ENCODE results near the gene MTFR1L. TPM values are rescaled to one million over a fixed set of nuclear protein-coding genes. Genes with fewer than 3 reads are reported as not detected.

MTFR1L gene
- total RNA-seq, 1 donor from 2014 or later: 55.0 TPM

DNA sequence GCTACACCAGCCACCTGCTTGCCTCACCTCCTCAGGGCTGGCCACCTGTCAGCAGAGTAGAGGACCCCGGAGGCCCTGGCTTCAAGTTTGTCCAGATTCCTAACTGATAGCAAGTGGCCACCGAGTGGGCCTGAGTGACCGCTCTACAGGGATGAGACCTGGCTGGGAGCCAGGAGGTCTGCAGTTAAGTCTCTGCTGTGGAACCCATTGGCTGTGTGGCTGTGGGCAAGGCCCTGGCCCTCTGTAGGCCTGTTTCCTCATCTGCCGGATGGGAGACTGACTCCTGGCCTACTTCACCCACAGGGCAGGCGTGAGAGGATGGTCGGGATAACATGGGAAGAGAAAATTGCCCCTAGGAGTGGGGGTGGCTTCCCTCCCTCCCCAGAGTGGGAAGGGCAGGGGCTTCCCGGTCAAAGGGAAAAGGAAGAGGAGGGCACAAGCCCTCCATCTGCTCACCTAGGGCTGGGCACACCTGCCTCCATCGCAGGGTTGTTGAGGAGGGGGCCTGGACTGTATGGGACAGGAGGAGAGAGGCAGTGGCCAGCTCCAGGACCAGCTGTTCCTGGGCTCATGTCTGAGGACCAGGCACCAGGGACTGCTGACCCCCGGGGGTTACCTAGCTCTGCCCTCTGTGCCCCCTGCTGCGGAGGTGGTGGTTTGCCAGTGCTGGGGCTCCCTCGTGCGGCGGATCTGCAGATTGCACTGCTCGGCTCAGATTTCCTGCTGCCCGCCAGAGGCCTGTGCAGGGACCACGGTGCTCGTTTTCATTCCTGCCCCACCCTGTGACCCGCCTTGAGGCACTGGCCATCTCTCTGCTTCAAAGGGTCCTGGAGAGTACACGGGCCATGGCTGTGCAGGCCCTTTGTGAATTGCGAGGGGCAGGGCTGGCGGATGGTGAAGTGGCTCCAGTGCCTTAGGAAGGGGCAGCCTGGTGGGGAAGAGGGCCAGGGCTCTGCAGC, 9.1 kb upstream of the MTFR1L start:
- TF ChIP-seq, protein P1, sequence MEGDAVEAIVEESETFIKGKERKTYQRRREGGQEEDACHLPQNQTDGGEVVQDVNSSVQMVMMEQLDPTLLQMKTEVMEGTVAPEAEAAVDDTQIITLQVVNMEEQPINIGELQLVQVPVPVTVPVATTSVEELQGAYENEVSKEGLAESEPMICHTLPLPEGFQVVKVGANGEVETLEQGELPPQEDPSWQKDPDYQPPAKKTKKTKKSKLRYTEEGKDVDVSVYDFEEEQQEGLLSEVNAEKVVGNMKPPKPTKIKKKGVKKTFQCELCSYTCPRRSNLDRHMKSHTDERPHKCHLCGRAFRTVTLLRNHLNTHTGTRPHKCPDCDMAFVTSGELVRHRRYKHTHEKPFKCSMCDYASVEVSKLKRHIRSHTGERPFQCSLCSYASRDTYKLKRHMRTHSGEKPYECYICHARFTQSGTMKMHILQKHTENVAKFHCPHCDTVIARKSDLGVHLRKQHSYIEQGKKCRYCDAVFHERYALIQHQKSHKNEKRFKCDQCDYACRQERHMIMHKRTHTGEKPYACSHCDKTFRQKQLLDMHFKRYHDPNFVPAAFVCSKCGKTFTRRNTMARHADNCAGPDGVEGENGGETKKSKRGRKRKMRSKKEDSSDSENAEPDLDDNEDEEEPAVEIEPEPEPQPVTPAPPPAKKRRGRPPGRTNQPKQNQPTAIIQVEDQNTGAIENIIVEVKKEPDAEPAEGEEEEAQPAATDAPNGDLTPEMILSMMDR (IDR thresholded peaks at IDR 0.05; ENCODE audit: unreplicated experiment): peak; percentile 97
- no peaks in the 10 kb centered on the region for H3K4me1 Mint-ChIP-seq (ENCODE audit: low read depth)
- peaks cover 7% of the 10 kb centered on the region for H3K36me3 Mint-ChIP-seq (ENCODE audit: insufficient read depth)
- H3K9me3 Mint-ChIP-seq (ENCODE audit: low read depth): no peaks in the 10 kb centered on the region
- H3K27ac Mint-ChIP-seq: no peak overlapping the region
- no peak overlapping the region for H3K4me3 Mint-ChIP-seq (ENCODE audit: low read depth)
- no peaks in the 10 kb centered on the region for H3K27me3 Mint-ChIP-seq
- peak; percentile 80 for DNase-seq (ENCODE audit: low spot score, unreplicated experiment)

DNA sequence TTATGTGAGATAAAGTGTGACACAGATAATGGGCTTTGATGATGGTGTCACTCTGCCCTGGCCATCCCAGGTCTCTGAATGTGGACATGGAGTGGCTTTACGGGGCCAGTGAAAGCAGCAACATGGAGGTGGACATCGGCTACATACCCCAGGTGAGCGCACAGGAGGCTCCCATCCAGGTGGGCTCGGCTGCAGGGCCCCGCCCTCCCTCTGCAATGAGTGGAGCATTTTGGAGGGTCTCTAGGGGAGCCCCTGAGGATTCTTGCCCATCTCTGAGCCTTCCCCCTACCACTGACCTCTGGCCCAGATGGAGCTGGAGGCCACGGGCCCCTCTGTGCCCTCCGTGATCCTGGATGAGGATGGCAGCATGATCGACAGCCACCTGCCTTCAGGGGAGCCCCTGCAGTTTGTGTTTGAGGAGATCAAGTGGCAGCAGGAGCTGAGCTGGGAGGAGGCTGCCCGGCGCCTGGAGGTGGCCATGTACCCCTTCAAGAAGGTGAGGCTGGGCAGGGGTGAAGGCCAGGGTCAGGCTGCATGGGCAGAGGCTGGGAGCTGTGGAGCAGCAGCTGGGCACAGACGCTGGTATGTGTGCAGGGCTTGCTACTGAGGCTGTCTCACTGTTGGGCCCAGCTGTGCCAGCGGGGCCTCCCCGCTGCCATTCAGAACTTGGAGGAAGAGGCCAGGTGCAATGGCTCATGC, 8.2 kb upstream of the MTFR1L start:
- Mint-ChIP-seq H3K27me3 (no peaks in the 10 kb centered on the region), H3K27ac (no peak overlapping the region), H3K36me3 (ENCODE audit: insufficient read depth) (peaks cover 5% of the 10 kb centered on the region), H3K4me1 (ENCODE audit: low read depth) (no peaks in the 10 kb centered on the region), H3K9me3 (ENCODE audit: low read depth) (no peaks in the 10 kb centered on the region), H3K4me3 (ENCODE audit: low read depth) (no peak overlapping the region)
- TF ChIP-seq, protein P1 (IDR thresholded peaks at IDR 0.05; ENCODE audit: unreplicated experiment): no peak
- DNase-seq (ENCODE audit: low spot score, unreplicated experiment): no peak

GRCh38 chr1:25813071-25813733, 6.6 kb upstream of the MTFR1L start:
- Mint-ChIP-seq H3K9me3 (ENCODE audit: low read depth) (no peaks in the 10 kb centered on the region), H3K4me3 (ENCODE audit: low read depth) (no peak overlapping the region), H3K4me1 (ENCODE audit: low read depth) (peaks cover 3% of the 10 kb centered on the region), H3K27ac (no peak overlapping the region), H3K27me3 (no peaks in the 10 kb centered on the region), H3K36me3 (ENCODE audit: insufficient read depth) (peaks cover 5% of the 10 kb centered on the region)
- DNase-seq (ENCODE audit: low spot score, unreplicated experiment): no peak
- TF ChIP-seq, protein P1 (IDR thresholded peaks at IDR 0.05; ENCODE audit: unreplicated experiment): no peak

GRCh38 chr1:25813734-25814471, 5.9 kb upstream of the MTFR1L start:
- peaks cover 5% of the 10 kb centered on the region for H3K36me3 Mint-ChIP-seq (ENCODE audit: insufficient read depth)
- TF ChIP-seq, protein P1 (IDR thresholded peaks at IDR 0.05; ENCODE audit: unreplicated experiment): no peak

More at GRCh38 chr1:25813734-25814471, 5.9 kb upstream of the MTFR1L start:
- Mint-ChIP-seq H3K27me3 (no peaks in the 10 kb centered on the region), H3K4me1 (ENCODE audit: low read depth) (peaks cover 10% of the 10 kb centered on the region), H3K27ac (no peak overlapping the region), H3K4me3 (ENCODE audit: low read depth) (no peak overlapping the region), H3K9me3 (ENCODE audit: low read depth) (no peaks in the 10 kb centered on the region)
- DNase-seq (ENCODE audit: low spot score, unreplicated experiment): no peak

Measured in progenitor cell of endocrine pancreas (in vitro differentiated cells).